Stimulated activated CD4-positive, alpha-beta T cell treated with anti-CD3 and anti-CD28 coated beads, Interleukin-1b, Interleukin-23, amount 100 ng/mL, for 4 hours (primary cell): Measurements from ENCODE around the gene ST7.
"Not testable (repeated sequence)": the region's sequence is repeated elsewhere in the genome, so short reads cannot be mapped to it uniquely, and the experiment has no call there.

Experiments
- DNase-seq, 2 donors: peaks; one replicate each; pipeline ENCODE4 v3.0.0-alpha.2; 2020; ENCODE audit warnings: low read depth in 2 of 2

Gene ST7

DNA sequence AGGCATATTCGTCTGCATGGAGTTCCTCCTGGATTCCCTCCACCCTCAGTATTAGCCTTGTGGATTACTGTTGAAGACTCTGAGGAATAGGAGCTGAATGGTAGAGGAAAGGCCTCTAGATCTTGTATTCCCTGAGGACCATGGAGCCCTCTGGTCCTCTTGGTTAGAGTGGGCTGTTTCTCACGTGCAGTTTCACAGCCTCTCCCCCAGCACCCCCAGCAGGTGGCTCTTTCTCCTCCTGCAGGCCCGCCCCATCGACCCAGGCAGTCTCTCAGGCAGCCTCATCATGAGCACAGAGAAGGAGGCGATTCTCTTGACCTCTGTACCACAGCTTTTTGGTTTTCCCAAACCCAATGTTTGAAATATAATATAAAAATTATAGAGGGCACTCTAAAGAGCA is 267.5 kb downstream of the ST7 start:
- DNase-seq = no peak

- DNase-seq = no peak
Measured at GRCh38 chr7:117225536-117225935, 272.2 kb downstream of the ST7 start.

DNA sequence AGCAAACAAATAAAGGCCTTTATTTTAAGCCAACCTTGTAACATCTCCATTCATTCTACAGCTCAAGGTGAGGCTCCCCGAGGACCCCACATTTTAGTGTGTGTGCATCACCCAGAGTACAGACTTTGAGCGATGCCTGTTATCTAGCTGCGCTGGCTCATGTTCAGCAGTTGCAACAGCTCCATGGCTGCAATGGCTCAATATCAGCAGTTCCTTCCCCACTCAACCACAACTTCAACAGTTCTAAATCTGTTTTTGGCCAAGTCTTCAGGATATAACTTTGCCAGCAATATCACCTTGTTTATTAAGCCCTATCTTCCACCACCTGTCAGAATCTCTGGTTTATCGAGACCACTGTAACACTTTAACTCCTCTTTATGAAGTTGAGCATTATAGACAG is 273.8 kb downstream of the ST7 start:
- DNase-seq = no peak

- no peak for DNase-seq
Measured at GRCh38 chr7:117229350-117229749, 276.0 kb downstream of the ST7 start.

DNA sequence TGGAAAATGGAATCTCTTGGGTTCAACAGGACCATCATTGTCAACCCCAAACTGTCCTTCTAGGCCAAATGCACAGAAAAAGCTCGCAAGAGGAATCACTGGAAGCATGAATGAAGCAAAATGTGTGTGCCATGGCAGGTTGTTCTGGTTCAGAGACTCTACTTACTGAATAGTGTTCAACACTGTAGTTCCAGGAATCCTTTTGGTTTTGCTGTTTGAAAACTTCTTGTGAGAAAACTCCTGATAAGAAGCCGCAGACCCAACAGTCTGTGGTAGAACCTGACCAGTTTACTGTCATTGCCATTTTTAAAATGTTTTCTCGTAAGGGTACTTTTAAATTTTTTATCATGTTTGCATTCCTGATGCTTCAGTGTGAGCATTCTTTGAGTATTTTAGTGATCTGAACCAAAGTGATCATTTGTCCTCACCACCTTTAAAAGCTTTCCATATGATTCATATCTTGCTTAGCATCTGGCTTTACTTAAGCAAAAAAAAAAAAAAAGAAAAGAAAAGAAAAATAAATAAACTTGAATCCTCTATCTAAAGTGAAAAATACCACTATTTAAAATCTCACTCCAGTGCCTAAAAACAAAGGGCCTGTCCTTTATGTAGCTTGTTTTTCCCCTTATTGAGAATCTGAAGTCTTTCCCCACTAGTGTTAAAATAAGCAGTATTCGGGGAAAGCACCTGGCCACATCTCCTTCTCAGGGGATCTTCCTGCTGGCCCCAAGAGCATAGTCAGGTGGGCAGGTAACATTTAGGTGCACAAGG is 277.2 kb downstream of the ST7 start:
- DNase-seq = no peak

DNA sequence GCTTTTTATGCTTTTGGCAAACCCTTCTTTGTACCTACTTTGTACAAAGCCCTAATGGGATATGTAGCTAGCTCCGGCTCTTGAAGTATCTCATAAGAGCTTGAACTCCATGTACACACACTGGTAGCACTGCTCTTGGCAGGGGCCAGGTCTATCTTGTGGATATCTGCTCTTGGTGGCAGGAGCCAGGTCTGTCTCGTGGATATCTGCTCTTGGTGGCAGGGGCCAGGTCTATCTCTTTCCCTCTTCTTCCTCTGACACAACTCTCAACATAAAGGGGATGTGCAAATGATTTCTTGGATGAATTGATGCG is 277.7 kb downstream of the ST7 start:
- no peak for DNase-seq

DNA sequence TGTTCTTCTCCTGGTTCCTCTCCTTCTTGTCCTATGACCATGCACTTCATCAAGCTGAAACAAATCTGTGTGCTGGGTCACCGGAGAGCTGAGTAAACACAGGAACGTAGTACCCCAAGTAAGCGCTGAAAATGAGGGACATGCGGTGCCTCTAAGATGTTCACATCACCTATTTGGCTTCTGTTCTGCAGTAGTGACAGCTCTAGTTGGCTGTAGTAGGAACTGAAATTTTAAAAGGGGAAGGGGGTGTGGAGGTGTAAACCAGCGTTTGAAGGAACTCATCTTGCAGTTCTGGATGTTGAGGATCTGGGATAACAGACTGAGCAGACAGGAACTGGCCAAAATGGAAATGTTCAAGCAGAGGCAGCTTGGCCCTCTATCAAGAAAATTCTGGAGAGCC is 284.3 kb downstream of the ST7 start:
- no peak for DNase-seq

DNA sequence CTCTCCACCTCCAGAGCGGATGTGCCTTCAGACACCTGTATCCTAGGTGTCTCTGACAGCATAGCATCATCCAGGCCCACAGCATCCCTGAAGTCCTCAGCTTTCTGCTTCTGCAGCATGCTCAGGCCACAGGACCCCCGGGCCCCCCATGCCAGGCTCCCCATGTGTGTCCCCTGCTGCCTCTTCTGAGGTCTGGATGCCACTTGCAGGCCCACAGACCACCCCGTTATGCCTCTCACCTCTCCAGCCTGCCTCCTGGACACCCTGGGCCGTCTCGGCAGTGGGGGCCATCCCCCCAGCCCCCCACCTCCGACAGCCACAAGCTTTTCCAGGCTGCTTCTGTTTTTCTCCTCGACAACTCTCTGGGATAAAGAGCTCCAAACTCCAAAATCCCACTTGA is 285.2 kb downstream of the ST7 start:
- no peak for DNase-seq

DNA sequence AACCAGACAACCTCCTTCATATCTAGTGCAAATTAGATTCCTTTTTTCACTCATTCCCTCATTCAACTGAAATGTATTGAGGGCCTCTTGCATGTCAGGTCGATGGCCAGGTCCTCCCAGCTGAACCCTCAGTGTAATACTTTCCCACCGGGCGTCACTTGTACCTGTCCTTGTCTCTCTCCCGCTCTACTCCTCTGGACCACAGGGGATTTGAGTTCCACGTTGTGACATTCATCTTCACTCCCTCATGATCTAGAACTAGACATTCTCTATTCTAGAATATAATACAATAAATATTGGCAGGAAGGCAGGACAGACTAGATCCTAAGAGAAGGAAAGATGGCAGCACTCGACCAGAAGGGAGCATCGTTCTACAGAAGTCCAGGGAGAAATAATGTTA is 285.6 kb downstream of the ST7 start:
- DNase-seq = no peak

DNA sequence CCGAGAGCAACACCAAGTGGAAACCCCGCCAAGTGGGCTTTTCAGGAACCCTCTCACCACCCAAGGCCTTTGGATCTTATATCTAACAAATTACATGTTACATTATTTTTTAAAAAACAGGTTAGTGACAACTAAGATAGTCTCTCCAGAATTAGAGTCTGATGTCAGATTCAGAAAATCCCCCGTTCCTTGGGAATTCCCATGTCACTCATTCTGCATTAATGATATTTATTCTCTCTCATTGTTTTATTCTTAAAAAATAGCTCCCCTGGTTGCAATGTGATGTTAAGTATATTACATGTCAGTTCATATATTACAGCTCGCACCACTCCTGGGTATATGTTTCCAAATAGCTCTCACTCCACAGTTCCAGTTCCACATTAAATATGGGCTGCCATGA is 287.8 kb downstream of the ST7 start:
- no peak for DNase-seq

GRCh38 chr7:117243390-117243789 is 290.1 kb downstream of the ST7 start:
- DNase-seq = no peak

- DNase-seq = not testable (repeated sequence)
Measured at GRCh38 chr7:117245703-117246102, 292.4 kb downstream of the ST7 start.

DNA sequence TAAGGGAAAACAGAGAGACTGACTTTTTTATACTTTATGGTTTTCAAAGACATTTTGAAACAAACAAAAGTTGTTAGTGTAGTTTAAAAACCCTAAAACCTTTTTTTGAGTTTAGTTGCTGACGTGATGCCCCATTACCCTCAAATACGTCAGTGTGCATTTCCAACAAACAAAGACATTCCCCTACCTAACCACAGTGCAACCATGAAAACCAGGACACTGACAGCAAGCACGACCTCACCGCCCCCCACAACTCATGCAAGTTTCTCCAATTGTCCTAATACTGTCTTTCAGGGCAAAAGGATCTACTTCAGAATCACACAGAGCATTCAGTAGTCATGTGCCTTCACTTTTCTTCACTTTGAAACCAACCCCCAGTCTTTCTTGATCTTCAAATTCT is 294.5 kb downstream of the ST7 start:
- DNase-seq = no peak

DNA sequence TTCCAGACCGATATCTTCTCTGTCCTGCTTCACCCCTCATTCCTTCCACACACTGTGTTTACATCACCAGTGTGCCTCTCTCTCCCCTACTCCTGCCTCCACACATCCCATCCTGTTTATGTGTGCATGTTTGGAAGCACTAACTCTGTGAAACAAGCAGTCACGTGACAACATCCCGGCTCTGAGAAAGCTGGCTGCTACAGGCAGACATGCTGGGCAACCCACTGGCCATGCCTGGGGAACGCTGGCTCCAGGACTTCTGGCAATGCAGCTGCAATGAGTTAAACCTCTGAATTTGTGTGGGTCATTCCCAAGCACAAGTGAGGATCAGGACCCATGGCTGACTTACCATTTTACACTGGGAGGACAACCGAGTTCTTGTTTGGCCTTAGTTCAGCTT is 295.5 kb downstream of the ST7 start:
- DNase-seq = no peak

DNA sequence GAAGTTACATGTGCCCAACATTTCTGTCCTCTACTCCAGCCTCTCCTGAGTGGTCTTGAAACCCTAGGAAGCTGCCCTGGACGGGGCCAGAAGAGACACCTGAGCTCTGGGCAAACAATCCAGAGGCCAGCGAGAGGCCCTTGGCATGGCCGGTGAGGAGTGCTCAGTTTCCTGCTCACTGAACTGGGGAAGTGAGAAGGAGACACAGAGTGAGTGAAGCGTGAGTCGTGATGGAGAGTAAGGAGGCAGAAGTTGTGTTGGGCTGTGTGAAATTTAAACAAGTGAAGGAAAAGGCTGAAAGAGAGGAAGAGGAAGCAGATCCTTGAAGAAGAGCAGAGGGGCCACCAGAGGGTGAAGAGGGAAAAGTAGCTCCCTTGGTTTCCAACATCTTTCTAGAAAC is 296.4 kb downstream of the ST7 start:
- no peak for DNase-seq

DNA sequence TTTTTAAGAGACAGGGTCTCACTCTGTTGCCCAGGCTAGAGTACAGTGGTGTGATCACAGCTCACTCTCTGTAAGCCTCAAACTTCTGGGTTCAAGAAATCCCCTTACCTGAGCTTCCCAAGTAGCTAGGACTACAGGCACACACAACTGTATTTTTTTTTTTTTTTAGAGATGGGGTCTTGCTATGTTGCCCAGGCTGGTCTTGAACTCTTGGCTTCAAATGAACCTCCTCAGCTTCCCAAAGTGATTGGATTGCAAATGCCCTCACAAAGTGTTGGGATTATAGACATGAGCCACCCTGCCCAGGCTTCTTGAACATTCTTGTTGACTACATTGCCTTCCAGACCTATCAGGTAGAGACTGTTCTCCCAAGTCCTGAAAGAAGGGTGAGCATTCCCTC is 296.9 kb downstream of the ST7 start:
- DNase-seq = no peak

- no peak for DNase-seq
Measured at GRCh38 chr7:117250801-117251200, 297.5 kb downstream of the ST7 start.

DNA sequence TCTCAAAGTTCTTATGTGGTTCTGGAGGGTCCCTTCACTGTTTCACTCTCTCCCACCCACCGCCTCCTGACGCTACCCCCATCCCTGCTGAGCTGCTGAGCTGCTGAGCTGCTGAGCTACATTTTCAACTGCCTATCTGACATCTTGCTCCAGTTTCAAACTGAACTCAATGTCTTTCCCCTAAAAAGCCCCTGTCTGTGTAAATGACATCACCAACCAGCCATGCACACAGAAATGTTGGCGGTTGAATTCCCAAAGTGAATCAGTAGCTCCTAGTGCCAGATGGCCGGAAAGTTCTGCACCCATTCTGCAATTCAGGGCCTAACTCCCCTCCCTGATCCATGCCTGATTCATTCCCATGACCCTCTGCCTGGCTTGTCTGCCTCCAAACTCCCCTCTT is 298.4 kb downstream of the ST7 start:
- no peak for DNase-seq

GRCh38 chr7:117259615-117260014 is 306.3 kb downstream of the ST7 start:
- no peak for DNase-seq

- no peak for DNase-seq
Measured at GRCh38 chr7:117262546-117262945, 309.2 kb downstream of the ST7 start.

GRCh38 chr7:117264716-117265115 is 311.4 kb downstream of the ST7 start:
- DNase-seq = no peak

GRCh38 chr7:117269417-117269816 is 316.1 kb downstream of the ST7 start:
- DNase-seq = no peak

GRCh38 chr7:117269886-117270285 is 316.6 kb downstream of the ST7 start:
- no peak for DNase-seq

DNA sequence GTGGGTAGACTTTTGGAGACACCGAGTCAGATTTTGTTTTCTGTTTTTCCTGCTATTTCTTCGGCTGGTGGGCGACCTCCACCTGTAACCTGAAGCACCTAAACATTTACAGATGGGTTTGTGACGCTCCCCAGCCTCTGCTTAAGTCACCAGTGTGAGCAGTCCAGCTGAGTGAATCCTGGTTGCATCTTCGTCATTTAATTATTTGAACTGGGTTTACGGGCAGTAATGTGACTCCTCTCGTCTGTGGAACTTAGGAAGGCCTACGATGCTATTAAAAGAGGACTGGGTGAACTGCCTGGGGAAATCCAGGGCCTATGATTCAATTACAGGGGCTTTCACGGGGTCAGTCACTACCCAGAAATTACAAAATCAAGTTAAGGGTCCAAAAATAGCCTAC is 317.1 kb downstream of the ST7 start:
- no peak for DNase-seq
